HEK293 (cell line): ENCODE data around the gene PCDH9.

Source experiments
- CTCF ChIA-PET: fragments of 350-600 bp; formaldehyde crosslinking; extraction: SDS; loops from one replicate; lab custom pipeline; 2021; ENCODE audit warnings: antibody characterized with exemption; lab: Yijun Ruan, JAX
- POLR2A ChIA-PET: fragments of 300-600 bp; formaldehyde crosslinking; extraction: SDS; loops from one replicate; lab custom pipeline; 2020; ENCODE audit warnings: antibody characterized with exemption, inconsistent platforms; lab: Yijun Ruan, JAX
- H3K27ac ChIP-seq: fragments of 200-500 bp; sonication (Bioruptor generic); 2 replicates; pipeline ENCODE4 v1.5.1; 2014; ENCODE audit warnings: low read depth, low read length, control low read depth, inconsistent platforms; ENCODE audit errors: extremely low read depth
- H3K36me3 ChIP-seq, 2 experiments: fragments of 200-500 bp in 1 of 2; sonication (Bioruptor generic) in 1 of 2; 1 replicate in 1 of 2; 2 replicates in 1 of 2; pipeline ENCODE4 v1.5.1; 2014 to 2017; ENCODE audit warnings: inconsistent platforms in 2 of 2, low read length in 2 of 2; ENCODE audit not compliant: control insufficient read depth in 2 of 2, insufficient read depth in 1 of 2
- H3K4me1 ChIP-seq: fragments of 200-500 bp; sonication (Bioruptor generic); 2 replicates; pipeline ENCODE4 v1.5.1; 2014; ENCODE audit warnings: mild to moderate bottlenecking, low read length, inconsistent platforms; ENCODE audit not compliant: control insufficient read depth, insufficient read depth
- H3K4me3 ChIP-seq: 2 replicates; pipeline ENCODE4 v1.5.1; 2011; ENCODE audit warnings: low read depth, mild to moderate bottlenecking, control low read depth, low read length, moderate library complexity
- H3K9me3 ChIP-seq: fragments of 200-500 bp; sonication (Bioruptor generic); 2 replicates; pipeline ENCODE4 v1.5.1; 2014; ENCODE audit warnings: low read depth, low read length, inconsistent platforms; ENCODE audit not compliant: control insufficient read depth, insufficient read depth
- EGR2 ChIP-seq: fragments of 450-650 bp; formaldehyde crosslinking; IDR thresholded peaks from 2 replicates; pipeline ENCODE4 v1.5.1; 2016; ENCODE audit warnings: low read depth, missing biosample characterization, missing genetic modification characterization
- GLIS1 ChIP-seq: fragments of 450-650 bp; formaldehyde crosslinking; IDR thresholded peaks from 2 replicates; pipeline ENCODE4 v1.5.1; 2016; ENCODE audit warnings: missing biosample characterization, missing genetic modification characterization
- KLF16 ChIP-seq: fragments of 450-650 bp; formaldehyde crosslinking; IDR thresholded peaks from 2 replicates; pipeline ENCODE4 v1.5.1; 2017; ENCODE audit warnings: missing biosample characterization, missing genetic modification characterization
- KLF7 ChIP-seq: fragments of 450-650 bp; formaldehyde crosslinking; IDR thresholded peaks from 2 replicates; pipeline ENCODE4 v1.5.1; 2016; ENCODE audit warnings: missing biosample characterization, missing genetic modification characterization, borderline replicate concordance
- MEIS1 ChIP-seq: sonication (generic); formaldehyde crosslinking; IDR thresholded peaks from 2 replicates; pipeline ENCODE4 v1.8.1; 2022; ENCODE audit warnings: missing genetic modification reagents, mild to moderate bottlenecking, borderline replicate concordance
- OSR2 ChIP-seq: fragments of 450-650 bp; formaldehyde crosslinking; IDR thresholded peaks from 2 replicates; pipeline ENCODE4 v1.5.1; 2016; ENCODE audit warnings: missing biosample characterization, missing genetic modification characterization
- RBAK ChIP-seq: fragments of 450-650 bp; formaldehyde crosslinking; IDR thresholded peaks from 2 replicates; pipeline ENCODE4 v1.5.1; 2016; ENCODE audit warnings: missing biosample characterization, missing genetic modification characterization
- SCRT1 ChIP-seq: fragments of 450-650 bp; formaldehyde crosslinking; IDR thresholded peaks from 2 replicates; pipeline ENCODE4 v1.5.1; 2016; ENCODE audit warnings: missing biosample characterization, missing genetic modification characterization, borderline replicate concordance
- SETDB1 ChIP-seq: IDR thresholded peaks from one replicate; pipeline ENCODE4 v1.6.1; 2017; ENCODE audit warnings: mild to moderate bottlenecking, low read length, moderate library complexity, mixed read lengths; ENCODE audit not compliant: insufficient read length
- WT1 ChIP-seq: fragments of 450-650 bp; formaldehyde crosslinking; IDR thresholded peaks from 2 replicates; pipeline ENCODE4 v1.5.1; 2016; ENCODE audit warnings: missing biosample characterization, missing genetic modification characterization
- ZBTB17 ChIP-seq: fragments of 450-650 bp; formaldehyde crosslinking; IDR thresholded peaks from 2 replicates; pipeline ENCODE4 v1.5.1; 2016; ENCODE audit warnings: missing biosample characterization, missing genetic modification characterization
- ZFP41 ChIP-seq: fragments of 450-650 bp; formaldehyde crosslinking; IDR thresholded peaks from 2 replicates; pipeline ENCODE4 v1.5.1; 2016; ENCODE audit warnings: missing biosample characterization, missing genetic modification characterization, borderline replicate concordance
- ZNF112 ChIP-seq: fragments of 450-650 bp; formaldehyde crosslinking; IDR thresholded peaks from 2 replicates; pipeline ENCODE4 v1.5.0; 2017; ENCODE audit warnings: missing biosample characterization, missing genetic modification characterization
- ZNF138 ChIP-seq: fragments of 450-650 bp; formaldehyde crosslinking; IDR thresholded peaks from 2 replicates; pipeline ENCODE4 v1.5.1; 2016; ENCODE audit warnings: missing biosample characterization, missing genetic modification characterization, borderline replicate concordance
- ZNF140 ChIP-seq: fragments of 450-650 bp; formaldehyde crosslinking; IDR thresholded peaks from 2 replicates; pipeline ENCODE4 v1.5.1; 2016; ENCODE audit warnings: missing biosample characterization, missing genetic modification characterization
- ZNF174 ChIP-seq: fragments of 450-650 bp; formaldehyde crosslinking; IDR thresholded peaks from 2 replicates; pipeline ENCODE4 v1.5.0; 2017; ENCODE audit warnings: missing biosample characterization, mild to moderate bottlenecking, missing genetic modification characterization
- ZNF19 ChIP-seq: fragments of 450-650 bp; formaldehyde crosslinking; IDR thresholded peaks from 2 replicates; pipeline ENCODE4; 2016; ENCODE audit warnings: missing biosample characterization, missing genetic modification characterization, low read depth
- ZNF24 ChIP-seq: fragments of 450-650 bp; formaldehyde crosslinking; IDR thresholded peaks from 2 replicates; pipeline ENCODE4 v1.5.1; 2016; ENCODE audit warnings: missing biosample characterization, missing genetic modification characterization
- ZNF266 ChIP-seq: fragments of 450-650 bp; formaldehyde crosslinking; IDR thresholded peaks from 2 replicates; pipeline ENCODE4 v1.5.1; 2016; ENCODE audit warnings: missing biosample characterization, missing genetic modification characterization, low read depth
- ZNF280D ChIP-seq: fragments of 450-650 bp; formaldehyde crosslinking; IDR thresholded peaks from 2 replicates; pipeline ENCODE4 v1.5.1; 2016; ENCODE audit warnings: missing biosample characterization, missing genetic modification characterization
- ZNF341 ChIP-seq: fragments of 450-650 bp; formaldehyde crosslinking; IDR thresholded peaks from 2 replicates; pipeline ENCODE4; 2016; ENCODE audit warnings: low read depth, missing biosample characterization, missing genetic modification characterization
- ZNF404 ChIP-seq: fragments of 450-650 bp; formaldehyde crosslinking; IDR thresholded peaks from 2 replicates; pipeline ENCODE4 v1.5.1; 2017; ENCODE audit warnings: missing biosample characterization, missing genetic modification characterization
- ZNF501 ChIP-seq: fragments of 450-650 bp; formaldehyde crosslinking; IDR thresholded peaks from 2 replicates; pipeline ENCODE4 v1.5.1; 2016; ENCODE audit warnings: missing biosample characterization, missing genetic modification characterization
- ZNF521 ChIP-seq: fragments of 450-650 bp; formaldehyde crosslinking; IDR thresholded peaks from 2 replicates; pipeline ENCODE4 v1.5.1; 2017; ENCODE audit warnings: missing biosample characterization, mild to moderate bottlenecking, missing genetic modification characterization
- ZNF558 ChIP-seq: fragments of 450-650 bp; formaldehyde crosslinking; IDR thresholded peaks from 2 replicates; pipeline ENCODE4 v1.5.1; 2016; ENCODE audit warnings: missing biosample characterization, missing genetic modification characterization
- ZNF658 ChIP-seq: fragments of 450-650 bp; formaldehyde crosslinking; IDR thresholded peaks from 2 replicates; pipeline ENCODE4; 2016; ENCODE audit warnings: missing biosample characterization, missing genetic modification characterization
- ZNF776 ChIP-seq: fragments of 450-650 bp; formaldehyde crosslinking; IDR thresholded peaks from 2 replicates; pipeline ENCODE4 v1.5.0; 2017; ENCODE audit warnings: missing biosample characterization, missing genetic modification characterization, borderline replicate concordance
- ZNF792 ChIP-seq: fragments of 450-650 bp; formaldehyde crosslinking; IDR thresholded peaks from 2 replicates; pipeline ENCODE4 v1.5.1; 2016; ENCODE audit warnings: missing biosample characterization, missing genetic modification characterization

PCDH9 gene

GRCh38 chr13:66745307-66745706 is 484.8 kb downstream of the PCDH9 start:
- CTCF ChIA-PET: interaction anchor here (0.6 kb wide), 1 partner anchor 33 kb away, joined by 3 read pairs; no protein-coding TSS in a partner anchor
- H3K27ac ChIP-seq: no peak overlapping the region
- no peaks in the 10 kb centered on the region for H3K36me3 ChIP-seq
- no peak overlapping the region for H3K4me3 ChIP-seq
- TF ChIP-seq ZNF24 (tag by site-specific recombination): no peak
- TF ChIP-seq RBAK (tag by site-specific recombination): no peak
- TF ChIP-seq SETDB1: no peak
- no peak for TF ChIP-seq KLF7
- TF ChIP-seq MEIS1 (CRISPR knock-in tag): no peak
- TF ChIP-seq KLF16 (tag by site-specific recombination): no peak
- no peak for TF ChIP-seq ZNF792 (tag by site-specific recombination)
- no peak for TF ChIP-seq SCRT1 (tag by site-specific recombination)
- no peak for TF ChIP-seq ZNF138 (tag by site-specific recombination)
- TF ChIP-seq ZNF266 (tag by site-specific recombination): no peak
- TF ChIP-seq ZBTB17 (tag by site-specific recombination): no peak
- no peak for TF ChIP-seq ZNF140 (tag by site-specific recombination)
- no peak for TF ChIP-seq ZNF19 (tag by site-specific recombination)
- no peak for TF ChIP-seq ZFP41 (tag by site-specific recombination)
- TF ChIP-seq ZNF521 (tag by site-specific recombination): no peak
- TF ChIP-seq ZNF658 (tag by site-specific recombination): no peak
- TF ChIP-seq ZNF558 (tag by site-specific recombination): no peak
- TF ChIP-seq ZNF280D: no peak
- TF ChIP-seq ZNF112 (tag by site-specific recombination): no peak
- TF ChIP-seq EGR2 (tag by site-specific recombination): no peak
- TF ChIP-seq, all 188 proteins: peak for 0
- POLR2A ChIA-PET: no interaction called here
- Histone ChIP-seq H3K9me3 (no peaks in the 10 kb centered on the region), H3K4me1 (no peaks in the 10 kb centered on the region)

- CTCF ChIA-PET: interaction anchor here (0.6 to 1.0 kb wide), 2 partner anchors 10 to 405 kb away, joined by 3 to 4 read pairs; no protein-coding TSS in a partner anchor
- POLR2A ChIA-PET: no interaction called here
Observed at GRCh38 chr13:66723576-66723975, 506.6 kb downstream of the PCDH9 start.

GRCh38 chr13:66716538-66716937 is 513.6 kb downstream of the PCDH9 start:
- H3K27ac ChIP-seq: no peak overlapping the region
- H3K4me3 ChIP-seq: no peak overlapping the region
- H3K9me3 ChIP-seq: no peaks in the 10 kb centered on the region
- CTCF ChIA-PET: interaction anchor here (0.8 kb wide), 1 partner anchor 80 kb away, joined by 5 read pairs; no protein-coding TSS in a partner anchor
- no peaks in the 10 kb centered on the region for H3K36me3 ChIP-seq
- H3K4me1 ChIP-seq: no peaks in the 10 kb centered on the region
- POLR2A ChIA-PET: no interaction called here
- TF ChIP-seq WT1 (no peak), ZNF776 (tag by site-specific recombination) (no peak), ZNF174 (tag by site-specific recombination) (no peak), ZNF341 (tag by site-specific recombination) (no peak), ZNF404 (tag by site-specific recombination) (no peak), GLIS1 (no peak), ZNF501 (tag by site-specific recombination) (no peak)

More at GRCh38 chr13:66723576-66723975, 506.6 kb downstream of the PCDH9 start:
- no peak for TF ChIP-seq OSR2 (tag by site-specific recombination)
- Histone ChIP-seq H3K27ac (no peak overlapping the region), H3K4me3 (no peak overlapping the region), H3K36me3 (no peaks in the 10 kb centered on the region), H3K4me1 (no peaks in the 10 kb centered on the region), H3K9me3 (no peaks in the 10 kb centered on the region)
